Measurements from ENCODE around the gene SLC5A9.
"Not testable (repeated sequence)": the region's sequence is repeated elsewhere in the genome, so short reads cannot be mapped to it uniquely, and the experiment has no call there.

SLC5A9 gene

DNA sequence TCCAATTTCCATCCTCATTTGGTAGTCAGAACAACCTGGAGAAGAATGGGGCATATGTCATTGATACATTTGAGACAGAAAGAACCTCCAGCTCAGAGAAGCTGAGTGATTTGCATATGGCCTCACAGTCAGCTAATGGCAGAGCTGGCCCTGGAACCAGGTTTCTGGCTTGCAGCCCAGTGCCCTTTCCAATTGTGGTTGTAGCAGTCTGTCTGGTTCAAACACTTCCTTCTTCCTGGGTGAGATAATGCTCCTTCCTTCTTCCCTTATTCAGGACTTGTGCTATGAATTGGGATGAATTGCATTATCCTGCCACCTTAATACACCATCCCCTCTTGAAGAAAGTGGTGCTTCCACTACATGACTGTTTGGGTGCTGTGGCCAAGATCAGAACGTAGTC is 24.2 kb downstream of the SLC5A9 start:
- DNase-seq = no peak

DNA sequence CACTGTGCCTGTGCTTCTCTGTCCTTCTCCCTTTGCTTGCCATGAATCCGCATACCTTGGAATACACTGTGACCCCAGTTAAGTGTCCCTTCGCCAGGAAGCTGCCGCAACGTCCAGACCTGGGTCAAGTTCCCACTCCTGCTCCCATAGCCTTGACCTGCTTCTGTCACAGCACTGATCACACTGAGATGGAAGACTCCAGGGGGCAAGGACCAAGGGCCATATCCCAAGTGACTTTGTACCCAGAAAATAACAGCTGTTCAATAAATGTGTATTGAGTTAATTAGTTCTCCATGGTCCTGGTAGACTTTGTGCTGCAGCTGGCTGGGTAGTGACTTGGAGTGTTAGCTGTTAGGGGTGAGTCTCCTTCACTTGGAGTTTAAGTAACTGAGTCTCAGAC is 25.8 kb downstream of the SLC5A9 start:
- no peak for DNase-seq

DNA sequence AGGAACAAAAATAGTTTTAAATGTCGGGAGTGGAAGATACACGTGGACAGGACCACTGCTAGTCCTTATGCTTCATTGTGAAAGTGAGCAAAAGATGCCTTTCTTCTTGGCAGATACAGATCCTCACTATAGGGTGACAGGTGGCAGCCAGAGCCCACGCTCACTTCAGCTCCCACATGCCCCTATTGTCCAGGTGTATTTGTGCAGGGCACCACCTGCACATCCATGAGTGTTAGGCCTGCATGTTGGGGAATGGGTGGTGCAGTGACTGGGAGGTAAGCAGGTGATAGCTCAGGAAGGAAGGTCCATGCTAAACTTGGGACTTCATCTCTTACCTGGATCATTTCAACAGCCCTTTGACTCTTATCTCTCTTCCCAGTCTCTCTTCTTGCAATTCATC is 27.4 kb downstream of the SLC5A9 start:
- DNase-seq = no peak

DNA sequence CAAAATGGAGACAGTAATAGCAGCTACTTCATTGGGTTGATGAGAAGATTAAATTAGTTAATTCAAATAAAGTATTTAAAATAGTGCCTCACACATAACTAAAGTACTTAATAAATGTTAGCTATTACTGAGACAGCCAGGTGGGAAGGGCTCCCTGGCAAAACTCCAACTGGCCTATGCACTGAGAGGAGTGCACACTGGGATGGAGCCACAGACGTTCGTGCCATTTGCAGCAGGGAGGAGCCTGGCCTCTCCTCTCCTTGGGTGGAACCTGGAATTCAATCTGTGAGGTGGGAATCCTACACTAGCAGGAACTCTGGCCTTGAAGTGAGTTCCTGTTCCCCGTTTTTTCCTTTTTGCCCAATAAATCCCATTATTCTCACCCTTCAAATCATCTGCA is 28.1 kb downstream of the SLC5A9 start:
- DNase-seq = no peak

DNA sequence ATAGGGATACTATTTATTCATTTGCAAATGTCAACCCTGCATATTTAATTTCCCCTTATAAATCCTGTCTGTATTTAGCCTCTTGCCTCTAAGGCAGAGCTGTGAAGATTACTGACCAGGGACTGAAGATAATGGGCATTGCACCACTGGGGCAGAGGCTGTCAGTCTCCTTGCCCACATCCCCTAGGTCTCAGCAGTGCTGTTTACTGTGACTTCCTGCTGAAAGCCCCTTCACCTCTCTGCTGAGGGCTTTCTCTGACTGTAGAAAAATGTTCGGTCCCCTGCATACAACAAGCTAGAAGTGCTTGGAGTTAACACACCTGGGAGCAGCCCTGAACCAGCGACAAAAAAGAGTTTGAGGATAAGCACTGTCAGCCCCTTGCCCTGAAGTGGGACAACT is 28.8 kb downstream of the SLC5A9 start:
- DNase-seq = no peak

DNA sequence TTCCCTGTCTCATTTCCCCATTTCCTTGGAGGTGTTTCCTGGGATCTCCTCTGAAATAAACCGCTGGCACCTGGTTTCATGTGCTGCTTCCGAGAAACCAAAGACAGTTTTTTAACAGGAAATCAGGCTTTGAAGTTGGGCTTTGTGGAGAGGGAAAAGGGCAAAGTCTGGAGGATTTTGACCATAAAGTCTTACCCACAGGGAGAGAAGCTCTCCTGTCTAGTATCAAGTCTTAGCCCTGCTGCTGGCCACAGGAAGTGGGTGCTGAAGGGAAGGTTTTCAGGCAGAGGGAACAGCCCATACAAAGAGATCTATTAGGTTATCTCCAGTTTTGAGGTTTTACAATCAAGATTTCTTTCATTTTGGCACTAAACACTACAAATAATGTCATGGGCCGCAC is 29.3 kb downstream of the SLC5A9 start:
- no peak for DNase-seq

DNA sequence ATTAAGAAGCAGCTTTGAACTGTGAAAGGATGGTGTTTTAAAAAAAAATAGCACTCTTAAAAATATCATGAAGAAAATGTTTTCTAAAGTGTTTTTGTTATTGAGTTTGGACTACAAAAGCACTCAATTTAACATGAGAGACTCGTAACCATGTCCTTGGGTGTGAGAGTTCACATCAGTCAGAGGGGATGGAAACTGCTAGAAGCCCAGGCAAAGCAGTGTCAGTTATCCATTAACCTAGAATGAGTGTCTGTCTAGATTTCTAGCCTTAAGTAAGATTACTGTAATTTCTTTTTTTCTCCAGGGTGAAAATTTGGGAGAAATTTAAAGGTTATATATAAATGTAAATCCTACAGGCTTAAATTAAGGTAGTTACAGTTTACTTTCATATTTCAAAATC is 31.7 kb downstream of the SLC5A9 start:
- no peak for DNase-seq

DNA sequence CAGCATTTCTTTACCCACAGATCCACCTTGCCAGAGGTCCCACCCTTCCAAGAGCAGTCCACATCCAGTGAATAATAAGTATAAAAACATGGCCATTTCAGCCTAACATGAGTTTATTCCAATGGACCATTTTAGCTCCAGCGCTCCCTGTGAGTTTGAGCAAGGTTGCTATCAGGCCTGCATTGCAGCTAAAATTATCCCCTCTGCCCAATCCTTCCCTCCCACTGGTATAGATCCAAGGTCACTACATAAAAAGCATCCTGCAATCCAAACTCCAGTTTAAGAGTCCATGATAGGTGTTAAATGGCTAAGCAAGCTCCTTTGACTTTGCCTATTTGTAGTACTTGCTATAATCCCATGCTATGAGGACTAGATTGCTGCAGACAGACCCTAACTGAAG is 35.6 kb downstream of the SLC5A9 start:
- DNase-seq = no peak

DNA sequence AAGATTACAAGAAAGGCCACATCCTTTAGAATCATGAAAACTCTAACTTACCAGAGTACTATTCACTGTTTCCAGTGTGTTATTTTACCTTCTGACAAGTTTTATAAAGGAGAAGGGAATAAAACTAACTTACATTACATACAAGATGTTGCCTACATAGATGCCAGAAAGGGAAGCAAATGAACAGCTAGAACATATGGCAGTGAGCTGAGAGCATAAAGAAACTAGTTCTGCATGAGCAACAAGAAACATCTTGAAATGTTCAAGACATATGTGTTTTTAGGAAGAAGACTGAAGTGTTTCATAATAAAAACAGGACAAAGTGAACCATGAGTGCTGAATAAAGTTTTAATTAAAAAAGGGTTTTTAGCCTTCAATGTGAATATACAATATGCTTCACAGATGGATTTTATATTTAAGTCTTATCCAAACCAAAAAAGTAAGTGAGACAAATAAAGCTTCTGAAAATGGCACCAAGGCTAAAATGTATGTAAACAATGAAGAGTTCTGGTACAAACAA is 39.4 kb downstream of the SLC5A9 start:
- DNase-seq = no peak

DNA sequence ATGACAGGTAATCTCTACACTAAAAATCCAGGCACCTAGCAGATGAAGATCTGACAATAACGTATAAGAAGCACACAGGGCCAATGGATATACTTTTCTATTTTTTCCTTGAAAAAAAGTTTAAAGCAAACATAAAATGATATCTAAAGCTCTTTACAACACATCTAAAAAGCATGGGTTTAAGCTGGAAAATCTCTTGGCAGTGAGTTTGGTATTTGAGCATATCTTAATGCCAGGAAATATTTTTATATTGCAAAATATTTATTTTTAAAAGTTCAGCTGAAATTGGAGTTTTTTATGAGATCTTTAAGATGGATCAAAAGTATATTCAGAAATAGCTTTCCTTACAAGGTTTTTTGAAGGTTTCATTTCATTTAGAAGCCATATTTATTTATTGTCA is 40.5 kb downstream of the SLC5A9 start:
- no peak for DNase-seq

DNA sequence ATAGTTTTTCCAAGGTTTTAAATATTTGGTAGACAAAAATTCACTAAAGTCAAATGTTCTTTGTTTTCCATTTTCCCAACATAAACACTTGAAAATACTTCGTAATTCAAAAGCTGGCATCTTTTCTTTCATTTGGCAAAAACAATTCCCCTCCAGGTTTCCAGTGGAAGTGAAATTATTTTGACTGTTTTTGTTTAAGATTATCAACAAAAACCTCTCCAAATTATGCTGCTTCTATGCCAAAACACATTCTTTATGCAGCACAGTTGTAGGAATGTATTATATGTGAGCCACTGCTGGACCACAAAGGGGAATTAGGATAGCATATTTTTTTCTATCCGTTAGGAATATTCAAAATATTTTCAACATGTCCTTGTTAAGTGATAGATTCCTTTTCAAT is 44.1 kb downstream of the SLC5A9 start:
- no peak for DNase-seq

DNA sequence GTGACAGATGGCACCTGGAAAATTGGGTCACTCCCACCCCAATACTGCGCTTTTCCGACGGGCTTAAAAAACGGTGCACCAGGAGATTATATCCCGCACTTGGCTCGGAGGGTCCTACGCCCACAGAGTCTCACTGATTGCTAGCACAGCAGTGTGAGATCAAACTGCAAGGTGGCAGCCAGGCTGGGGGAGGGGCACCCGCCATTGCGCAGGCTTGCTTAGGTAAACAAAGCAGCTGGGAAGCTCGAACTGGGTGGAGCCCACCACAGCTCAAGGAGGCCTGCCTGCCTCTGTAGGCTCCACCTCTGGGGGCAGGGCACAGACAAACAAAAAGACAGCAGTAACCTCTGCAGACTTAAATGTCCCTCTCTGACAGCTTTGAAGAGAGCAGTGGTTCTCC is 54.9 kb downstream of the SLC5A9 start:
- not testable (repeated sequence) for DNase-seq

DNA sequence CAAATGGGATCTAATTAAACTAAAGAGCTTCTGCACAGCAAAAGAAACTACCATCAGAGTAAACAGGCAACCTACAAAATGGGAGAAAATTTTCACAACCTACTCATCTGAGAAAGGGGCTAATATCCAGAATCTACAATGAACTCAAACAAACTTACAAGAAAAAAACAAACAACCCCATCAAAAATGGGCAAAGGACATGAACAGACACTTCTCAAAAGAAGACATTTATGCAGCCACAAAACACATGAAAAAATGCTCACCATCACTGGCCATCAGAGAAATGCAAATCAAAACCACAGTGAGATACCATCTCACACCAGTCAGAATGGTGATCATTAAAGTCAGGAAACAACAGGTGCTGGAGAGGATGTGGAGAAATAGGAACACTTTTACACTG is 59.8 kb downstream of the SLC5A9 start:
- not testable (repeated sequence) for DNase-seq

DNA sequence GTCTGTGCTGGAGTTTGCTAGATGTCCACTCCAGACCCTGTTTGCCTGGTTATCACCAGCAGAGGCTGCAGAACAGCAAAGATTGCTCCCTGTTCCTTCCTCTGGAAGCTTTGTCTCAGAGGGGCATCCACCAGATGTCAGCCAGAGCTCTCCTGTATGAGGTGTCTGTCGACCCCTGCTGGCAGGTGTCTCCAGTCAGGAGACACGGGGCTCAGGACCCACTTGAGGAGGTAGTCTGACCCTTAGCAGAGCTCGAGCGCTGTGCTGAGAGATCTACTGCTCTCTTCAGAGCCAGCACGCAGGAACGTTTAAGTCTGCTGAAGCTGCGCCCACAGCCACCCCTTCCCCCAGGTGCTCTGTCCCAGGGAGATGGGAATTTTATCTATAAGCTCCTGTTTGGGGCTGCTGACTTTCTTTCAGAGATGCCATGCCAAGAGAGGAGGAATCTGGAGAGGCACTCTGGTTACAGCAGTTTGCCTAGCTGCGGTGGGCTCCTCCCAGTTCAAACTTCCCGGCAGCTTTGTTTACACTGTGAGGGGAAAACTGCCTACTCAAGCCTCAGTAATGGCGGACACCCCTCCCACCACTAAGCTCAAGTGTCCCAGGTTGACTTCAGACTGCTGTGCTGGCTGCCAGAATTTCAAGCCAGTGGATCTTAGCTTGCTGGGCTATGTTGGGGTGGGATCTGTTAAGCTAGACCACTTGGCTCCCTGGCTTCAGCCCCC is 62.3 kb downstream of the SLC5A9 start:
- not testable (repeated sequence) for DNase-seq

DNA sequence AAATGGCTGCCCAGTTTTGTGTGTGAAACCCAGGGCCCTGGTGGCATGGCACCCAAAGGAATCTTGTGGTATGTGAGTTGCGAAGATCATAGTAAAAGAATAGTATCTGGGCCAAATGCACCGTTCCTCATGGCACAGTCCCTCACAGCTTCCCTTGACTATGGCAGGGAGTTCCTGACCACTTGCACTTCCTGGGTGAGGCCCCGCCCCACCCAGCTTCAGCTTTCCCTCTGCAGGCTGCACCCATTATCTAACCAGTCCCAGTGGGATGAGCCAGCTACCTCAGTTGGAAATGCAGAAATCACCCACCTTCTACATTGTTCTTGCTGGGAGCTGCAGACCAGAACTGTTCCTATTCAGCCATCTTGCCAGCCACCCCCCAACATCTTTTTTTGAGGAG is 63.0 kb downstream of the SLC5A9 start:
- DNase-seq = no peak

DNA sequence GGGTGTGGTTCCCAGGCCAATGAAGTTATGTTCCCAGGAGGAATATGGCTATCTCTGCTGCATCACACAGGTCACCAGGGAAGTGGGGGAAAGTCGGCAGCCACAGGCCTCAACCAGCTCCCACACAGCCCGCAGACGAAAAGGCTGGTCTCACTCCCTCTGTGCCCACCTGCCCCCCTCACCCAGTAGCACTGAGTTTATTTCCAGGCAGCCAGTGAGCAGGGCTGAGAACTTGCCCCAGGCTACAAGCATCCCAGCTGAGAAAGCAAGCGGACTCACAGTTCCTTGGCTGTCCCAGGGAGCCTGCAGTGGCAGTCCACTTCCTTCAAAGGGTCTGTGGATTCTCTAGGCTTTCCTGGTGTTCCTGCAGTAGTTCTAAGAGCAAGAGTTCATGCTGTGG is 68.9 kb downstream of the SLC5A9 start:
- DNase-seq = no peak

DNA sequence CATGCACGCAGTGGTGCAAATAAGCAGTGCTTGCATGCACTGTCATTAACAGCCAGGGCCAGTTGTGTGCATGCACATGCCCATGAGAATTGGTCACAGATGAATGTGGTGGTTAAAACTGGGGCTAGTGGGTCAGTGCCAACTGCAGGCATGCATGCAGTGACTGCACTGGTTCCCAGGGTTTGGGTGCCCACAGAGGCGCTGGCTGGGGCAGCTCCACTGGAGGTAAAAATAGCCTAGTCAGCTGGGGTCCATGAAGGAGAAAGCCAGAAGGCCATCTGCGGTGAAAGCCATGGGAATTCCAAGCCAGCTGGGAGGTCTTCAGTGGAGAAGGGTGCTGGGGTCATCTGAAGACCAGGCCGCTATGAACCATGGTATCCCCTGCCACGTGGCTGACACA is 70.2 kb downstream of the SLC5A9 start:
- no peak for DNase-seq

DNA sequence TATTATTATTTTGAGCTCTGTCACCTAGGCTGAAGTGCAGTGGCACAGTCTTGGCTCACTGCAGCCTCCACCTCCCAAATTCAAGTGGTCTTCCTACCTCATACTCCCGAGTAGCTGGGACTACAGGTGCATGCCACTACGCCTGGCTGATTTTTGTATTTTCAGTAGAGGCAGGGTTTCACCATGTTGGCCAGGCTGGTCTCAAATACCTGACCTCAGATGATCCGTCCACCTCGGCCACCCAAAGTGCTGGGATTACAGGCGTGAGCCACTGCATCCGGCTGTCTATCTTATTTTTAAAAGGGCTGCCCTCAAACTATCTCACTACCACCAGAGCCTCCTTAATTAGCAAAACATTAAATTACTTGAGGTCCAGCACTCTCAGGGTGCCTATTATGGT is 71.6 kb downstream of the SLC5A9 start:
- DNase-seq = not testable (repeated sequence)

DNA sequence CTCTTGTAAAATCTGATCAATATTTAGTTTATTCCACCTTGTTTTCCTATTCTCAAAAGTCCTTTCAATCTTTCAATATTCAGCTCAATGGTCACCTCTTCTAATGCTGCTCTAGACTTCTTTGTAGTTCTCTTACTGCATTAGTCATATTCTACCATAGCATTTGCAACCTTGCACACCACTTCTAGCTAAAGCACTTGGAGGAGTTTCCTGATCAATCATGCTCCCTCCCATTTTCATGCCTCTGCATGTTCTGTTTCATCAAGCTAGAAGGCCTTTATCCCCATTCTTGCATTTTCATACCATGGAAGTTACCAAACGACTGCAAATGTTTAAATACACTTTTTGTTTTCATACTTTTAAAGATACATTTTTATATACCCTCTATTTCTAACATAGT is 72.1 kb downstream of the SLC5A9 start:
- DNase-seq = no peak

All from bone marrow (tissue), 2 donors.